ENCODE results near the gene ANKFY1.

DNA sequence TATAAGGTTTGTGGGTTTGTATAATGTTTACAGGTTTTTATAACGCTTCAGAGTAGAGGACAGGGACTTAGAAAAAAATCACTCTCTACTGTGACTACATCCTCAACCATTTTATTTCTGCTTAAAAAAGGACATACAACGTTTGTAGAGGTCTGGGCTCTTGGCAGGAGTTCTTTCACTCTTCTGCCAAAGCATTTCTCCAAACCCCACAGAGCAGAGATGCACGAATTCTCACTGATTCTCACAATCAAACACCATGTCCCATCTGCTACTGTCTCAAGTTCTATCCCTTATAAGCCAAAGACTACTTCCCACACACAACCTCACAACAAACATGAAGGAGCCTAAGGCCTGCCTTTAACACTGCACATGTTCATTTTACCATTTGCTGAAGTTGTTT, 7.0 kb upstream of the ANKFY1 start:
- TF ChIP-seq, protein P1, sequence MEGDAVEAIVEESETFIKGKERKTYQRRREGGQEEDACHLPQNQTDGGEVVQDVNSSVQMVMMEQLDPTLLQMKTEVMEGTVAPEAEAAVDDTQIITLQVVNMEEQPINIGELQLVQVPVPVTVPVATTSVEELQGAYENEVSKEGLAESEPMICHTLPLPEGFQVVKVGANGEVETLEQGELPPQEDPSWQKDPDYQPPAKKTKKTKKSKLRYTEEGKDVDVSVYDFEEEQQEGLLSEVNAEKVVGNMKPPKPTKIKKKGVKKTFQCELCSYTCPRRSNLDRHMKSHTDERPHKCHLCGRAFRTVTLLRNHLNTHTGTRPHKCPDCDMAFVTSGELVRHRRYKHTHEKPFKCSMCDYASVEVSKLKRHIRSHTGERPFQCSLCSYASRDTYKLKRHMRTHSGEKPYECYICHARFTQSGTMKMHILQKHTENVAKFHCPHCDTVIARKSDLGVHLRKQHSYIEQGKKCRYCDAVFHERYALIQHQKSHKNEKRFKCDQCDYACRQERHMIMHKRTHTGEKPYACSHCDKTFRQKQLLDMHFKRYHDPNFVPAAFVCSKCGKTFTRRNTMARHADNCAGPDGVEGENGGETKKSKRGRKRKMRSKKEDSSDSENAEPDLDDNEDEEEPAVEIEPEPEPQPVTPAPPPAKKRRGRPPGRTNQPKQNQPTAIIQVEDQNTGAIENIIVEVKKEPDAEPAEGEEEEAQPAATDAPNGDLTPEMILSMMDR (IDR thresholded peaks at IDR 0.05): no peak
- TF ChIP-seq POLR2A (IDR thresholded peaks at IDR 0.05): no peak
